ENCODE measurements around the gene ULBP3. TPM values are rescaled to one million over a fixed set of nuclear protein-coding genes. Genes with fewer than 3 reads are reported as not detected.
"Not testable (repeated sequence)": the region's sequence is repeated elsewhere in the genome, so short reads cannot be mapped to it uniquely, and the experiment has no call there.

ULBP3 gene
- total RNA-seq, 1 experiment from 2014 or later: 8.4 TPM

DNA sequence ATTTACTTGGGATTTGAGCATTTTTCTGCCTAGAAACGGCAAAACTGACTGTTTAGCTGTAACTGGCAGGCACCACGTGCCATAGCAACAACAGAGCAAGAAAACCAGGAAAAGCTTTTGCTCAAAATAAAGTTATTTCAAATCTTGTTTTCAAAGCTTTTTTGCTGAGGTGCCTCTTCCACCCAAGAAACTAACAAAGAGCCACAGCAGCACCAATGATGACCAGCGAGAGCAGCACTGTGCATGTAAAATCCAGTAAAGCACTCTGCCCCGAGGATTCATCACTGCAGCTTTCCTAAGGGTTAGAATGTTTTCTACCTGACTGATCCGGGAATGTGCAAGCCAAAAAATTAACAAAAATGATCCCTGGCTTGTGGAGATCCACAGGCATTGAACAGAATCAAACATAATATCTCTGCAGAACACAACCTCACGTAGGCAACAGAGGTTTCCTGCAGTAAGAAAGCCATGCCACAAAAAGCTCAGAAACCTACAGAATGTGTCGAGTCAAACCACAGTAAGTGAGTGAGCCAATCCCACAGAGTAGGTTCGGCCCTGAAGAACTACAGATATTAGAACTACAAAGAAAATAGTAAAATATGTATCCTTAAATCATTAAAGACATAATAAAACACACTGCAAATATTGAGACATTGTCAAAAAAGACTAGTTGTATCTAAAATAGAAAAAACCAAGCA lies 7.4 kb upstream of the ULBP3 start:
- no peak for DNase-seq (ENCODE audit: low spot score)

DNA sequence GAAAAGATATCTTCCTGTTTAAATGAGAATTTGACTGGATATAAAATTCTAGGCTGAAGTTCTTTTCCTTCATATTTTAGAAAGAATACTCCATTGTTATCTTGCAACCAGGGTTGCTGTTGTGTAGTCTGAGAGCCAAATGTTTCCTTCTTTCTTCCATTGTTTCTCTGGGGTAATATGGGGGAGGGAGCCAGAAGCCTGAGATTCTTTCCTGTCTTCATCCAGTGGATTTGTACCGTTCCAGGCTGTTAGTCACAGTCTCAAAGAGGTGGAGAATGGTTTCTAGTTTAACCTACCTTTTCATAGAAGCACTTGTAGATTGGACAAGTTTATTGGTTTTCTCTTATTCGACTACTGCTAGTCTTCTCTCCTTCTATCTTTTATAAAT lies 6.1 kb upstream of the ULBP3 start:
- no peak for DNase-seq (ENCODE audit: low spot score)

DNA sequence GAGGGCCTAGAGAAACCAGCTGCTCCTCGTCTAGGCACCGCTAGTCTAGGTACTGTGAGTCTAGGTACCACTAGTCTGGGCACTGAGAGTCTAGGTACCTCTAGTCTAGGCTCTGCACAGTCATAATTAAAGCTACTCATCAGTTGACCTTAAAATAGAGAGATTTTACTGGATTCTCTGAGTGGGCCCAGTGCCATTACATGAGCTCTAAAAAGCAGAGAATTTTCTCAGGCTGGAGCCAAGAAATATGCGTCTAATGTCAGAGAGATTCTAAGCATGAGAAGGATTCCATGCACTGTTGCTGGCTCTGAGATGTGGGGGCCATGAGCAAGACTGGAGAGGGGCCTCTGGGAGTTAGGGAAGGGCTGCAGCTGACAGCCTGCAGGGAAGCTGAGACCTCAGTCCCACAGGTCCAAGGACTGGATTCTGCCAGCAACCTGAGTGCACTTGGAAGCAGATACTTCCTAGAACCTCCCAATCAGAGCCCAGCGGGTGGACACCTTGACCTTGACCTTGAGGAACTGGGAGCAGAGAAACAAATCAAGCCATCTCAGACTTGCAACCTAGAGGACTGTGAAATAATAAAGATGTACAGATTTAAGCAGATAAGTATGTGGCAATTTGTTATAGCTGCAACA lies 5.6 kb upstream of the ULBP3 start:
- not testable (repeated sequence) for DNase-seq (ENCODE audit: low spot score)

GRCh38 chr6:150072201-150072600 lies 3.3 kb upstream of the ULBP3 start:
- peak; percentile 85 for DNase-seq (ENCODE audit: low spot score)

DNA sequence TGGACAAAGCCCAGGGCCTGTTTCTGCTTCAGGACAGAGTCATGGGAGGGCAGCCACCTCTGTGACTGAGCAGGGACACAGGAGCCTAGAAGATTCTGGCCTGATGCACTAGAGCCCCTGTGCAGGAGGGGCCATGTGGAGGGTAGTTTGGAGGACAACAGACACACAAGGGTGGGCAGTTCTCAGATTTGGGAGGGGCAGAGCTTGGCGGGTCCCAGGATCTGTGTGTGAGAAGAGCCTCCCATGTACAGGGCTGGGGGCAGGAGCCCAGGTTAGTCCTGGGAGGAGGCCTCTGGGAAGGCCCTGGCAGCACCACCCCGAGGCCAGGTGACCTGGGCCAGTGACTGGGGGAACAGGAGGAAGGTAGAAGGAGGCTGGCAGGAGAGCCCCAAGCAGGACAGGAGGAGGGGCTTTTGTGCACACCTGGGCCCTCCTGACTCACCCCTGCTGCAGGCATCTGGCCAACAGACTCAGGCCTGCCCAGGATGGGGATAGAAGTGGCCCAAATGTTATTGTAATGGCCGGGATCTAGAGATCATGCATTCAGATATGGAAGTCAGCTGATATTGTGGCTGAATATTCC lies 1.4 kb upstream of the ULBP3 start:
- no peak for DNase-seq (ENCODE audit: low spot score)

DNA sequence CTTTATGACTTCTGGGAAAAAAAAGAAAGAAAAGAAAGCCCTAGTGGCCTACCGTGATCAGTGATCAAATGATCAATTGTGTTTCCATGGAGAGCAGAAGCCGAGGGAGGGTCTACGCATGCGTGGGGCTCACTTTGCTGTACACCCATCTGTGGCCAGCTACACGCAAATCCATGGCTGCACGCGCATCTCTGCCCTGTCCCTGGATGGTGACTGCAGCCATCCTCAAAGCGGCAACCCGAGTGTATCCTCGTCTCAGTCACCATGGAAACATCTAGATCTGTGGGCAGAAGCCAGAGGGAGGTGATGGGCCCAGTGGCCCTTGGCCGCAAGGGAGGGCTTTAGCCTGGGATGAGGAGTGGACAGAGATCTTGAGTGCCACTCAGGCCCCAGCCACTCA lies 785 bp upstream of the ULBP3 start:
- DNase-seq (ENCODE audit: low spot score): no peak

DNA sequence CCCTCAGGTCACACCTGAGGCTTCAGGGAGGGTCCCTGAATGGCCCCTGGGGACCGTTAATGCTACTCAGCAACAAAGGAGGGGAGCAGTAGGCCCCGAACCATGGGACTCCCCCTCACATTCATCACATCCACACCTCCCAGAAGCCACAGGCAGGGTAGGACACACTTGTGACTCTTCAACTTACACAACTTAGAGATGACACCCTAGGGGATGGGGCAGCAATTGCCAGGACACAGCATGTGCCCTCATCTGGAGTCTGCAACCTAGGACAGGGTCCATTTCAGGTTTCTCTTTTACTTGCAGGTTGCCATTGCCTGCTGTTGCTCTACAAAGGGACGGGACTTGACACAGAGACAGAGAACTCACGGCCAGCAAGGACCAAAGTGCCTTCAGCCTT lies 770 bp downstream of the ULBP3 start:
- DNase-seq (ENCODE audit: low spot score): no peak

DNA sequence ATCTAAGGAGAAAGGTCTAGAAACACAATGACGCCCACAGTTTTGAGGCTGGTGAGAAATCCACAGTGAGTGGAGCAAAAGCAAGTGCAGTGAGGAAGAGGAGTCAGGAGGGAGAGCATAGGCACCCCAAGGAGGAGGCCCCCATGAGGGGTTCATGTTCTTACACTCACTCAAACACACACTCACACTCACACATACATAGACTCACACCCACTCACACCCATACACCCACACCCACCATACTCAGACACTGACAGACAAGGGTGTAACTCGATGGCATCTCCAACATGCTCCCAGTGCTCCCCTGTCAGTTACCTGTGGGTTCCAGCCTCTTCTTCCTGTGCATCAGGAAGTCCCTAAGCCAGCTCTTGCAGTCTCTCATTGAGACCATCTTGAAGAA lies 3.8 kb downstream of the ULBP3 start:
- no peak for DNase-seq (ENCODE audit: low spot score)

DNA sequence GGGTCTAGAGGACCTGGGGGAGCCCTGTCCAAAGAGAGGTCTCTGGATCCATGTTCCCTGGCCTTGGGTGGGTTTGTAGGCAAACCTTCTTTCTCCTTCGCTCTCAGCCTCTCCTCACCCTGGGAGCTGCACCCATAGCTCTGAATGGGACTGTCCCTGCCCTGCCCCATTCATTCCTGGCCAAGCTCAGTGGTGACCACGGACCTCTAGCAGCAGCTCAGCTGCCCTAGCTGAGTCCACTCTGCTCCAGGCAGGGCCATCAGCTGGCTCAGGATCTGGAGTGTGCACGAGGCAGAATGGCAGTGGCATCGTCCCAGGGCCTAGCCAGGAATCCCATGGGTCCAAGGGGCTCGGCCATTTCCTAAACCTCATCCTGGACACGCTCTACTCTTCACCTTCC lies 5.3 kb downstream of the ULBP3 start:
- no peak for DNase-seq (ENCODE audit: low spot score)

DNA sequence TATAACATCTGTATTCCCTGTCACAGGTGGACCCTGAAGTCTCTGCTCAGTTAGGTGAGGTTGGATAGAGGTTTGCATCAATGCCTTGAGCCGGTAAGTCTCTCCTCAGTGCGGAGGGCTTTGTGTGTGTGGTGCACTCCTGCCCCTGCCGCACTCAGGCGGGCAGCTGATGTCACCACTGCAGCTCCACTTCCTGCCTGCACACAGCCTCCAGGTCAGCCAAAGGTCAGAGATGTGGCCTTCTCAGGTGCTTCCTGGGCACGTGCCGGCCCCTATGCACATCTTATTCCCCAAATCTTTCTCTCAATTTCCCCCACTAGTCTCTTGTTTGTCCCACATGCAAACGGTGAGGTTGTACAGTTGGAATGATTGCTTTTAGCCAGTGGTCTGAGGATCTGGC lies 8.9 kb downstream of the ULBP3 start:
- not testable (repeated sequence) for DNase-seq (ENCODE audit: low spot score)

DNA sequence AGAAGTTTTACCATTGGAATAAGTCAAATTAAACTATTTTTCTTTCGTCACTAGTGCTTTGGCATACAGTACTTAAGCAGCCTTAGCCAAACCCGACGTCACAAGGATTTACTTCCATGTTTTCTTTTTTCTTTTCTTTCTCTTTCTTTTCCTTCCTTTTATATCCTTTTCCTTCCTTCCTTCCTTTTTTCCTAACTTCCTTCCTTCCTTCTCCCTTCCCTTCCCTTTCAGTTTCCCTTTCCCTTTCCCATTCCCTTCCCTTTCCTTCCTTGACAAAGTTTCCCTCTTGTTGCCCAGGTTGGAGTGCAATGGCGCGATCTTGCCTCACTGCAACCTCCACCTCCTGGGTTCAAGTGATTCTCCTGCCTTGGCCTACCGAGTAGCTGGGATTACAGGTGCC lies 9.9 kb downstream of the ULBP3 start:
- no peak for DNase-seq (ENCODE audit: low spot score)

DNA sequence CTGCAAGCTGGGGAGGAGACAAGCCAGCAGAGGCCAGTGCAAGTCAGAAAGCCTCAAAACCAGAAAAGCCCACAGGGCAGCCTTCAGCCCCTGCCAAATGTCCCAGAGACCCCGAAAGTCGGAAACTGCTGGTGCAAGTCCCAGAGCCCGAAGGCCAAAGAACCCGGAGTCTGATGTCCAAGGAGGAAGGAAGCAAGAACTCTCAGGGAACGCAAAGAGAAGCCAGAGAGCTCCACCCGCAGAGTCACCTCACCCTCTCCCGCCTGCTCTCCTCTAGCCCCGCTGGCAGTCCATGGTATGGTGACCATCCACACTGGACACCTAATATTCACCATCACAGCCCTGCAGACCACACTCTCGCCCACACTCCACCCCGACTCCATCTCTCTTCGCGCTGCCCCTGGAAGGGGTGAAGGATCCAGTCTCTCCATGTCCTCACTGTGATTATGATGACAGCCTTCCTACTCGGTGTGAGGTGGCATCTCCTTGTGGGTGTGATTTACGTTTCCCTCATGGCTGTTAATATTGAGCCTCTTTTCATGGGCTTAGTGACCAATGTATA lies 10.6 kb downstream of the ULBP3 start:
- DNase-seq (ENCODE audit: low spot score): no peak

GRCh38 chr6:150057501-150057951 lies 11.4 kb downstream of the ULBP3 start:
- DNase-seq (ENCODE audit: low spot score): no peak

DNA sequence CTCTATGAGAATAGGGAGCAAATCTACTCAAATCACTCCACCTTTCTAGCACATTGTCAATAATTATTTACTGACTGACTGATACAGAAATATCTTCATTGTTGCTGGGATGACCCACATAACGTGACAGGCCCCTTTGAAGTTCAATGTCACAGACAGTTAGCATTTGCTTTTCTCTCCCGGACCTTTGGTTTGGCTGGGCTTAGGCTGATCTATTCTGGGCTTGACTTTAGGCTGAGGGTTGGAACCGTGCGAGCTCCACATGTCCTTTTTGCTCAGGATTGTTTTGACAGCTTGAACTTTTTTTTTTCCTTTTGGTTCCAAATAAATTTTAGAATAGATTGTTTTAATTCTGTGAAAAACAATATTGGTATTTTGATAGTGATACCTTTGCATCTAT lies 12.0 kb downstream of the ULBP3 start:
- DNase-seq (ENCODE audit: low spot score): no peak

GRCh38 chr6:150056156-150056555 lies 12.8 kb downstream of the ULBP3 start:
- no peak for DNase-seq (ENCODE audit: low spot score)

DNA sequence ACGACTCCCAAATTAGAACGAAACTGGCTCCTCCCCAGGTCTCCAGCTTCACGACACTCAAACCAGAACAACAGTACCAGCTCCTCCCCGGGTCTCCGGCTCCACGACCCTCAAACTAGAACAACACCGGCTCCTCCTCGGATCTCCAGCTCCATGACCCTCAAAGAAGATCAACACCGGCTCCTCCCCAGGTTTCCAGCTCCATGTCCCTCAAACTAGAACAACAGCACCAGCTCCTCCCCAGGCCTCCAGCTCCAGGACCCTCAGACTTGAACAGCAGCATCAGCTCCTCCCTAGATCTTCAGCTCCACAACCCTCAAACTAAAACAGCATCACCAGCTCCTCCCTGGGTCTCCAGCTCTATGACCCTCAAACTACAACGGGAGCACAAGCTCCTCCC lies 13.8 kb downstream of the ULBP3 start:
- no peak for DNase-seq (ENCODE audit: low spot score)

DNA sequence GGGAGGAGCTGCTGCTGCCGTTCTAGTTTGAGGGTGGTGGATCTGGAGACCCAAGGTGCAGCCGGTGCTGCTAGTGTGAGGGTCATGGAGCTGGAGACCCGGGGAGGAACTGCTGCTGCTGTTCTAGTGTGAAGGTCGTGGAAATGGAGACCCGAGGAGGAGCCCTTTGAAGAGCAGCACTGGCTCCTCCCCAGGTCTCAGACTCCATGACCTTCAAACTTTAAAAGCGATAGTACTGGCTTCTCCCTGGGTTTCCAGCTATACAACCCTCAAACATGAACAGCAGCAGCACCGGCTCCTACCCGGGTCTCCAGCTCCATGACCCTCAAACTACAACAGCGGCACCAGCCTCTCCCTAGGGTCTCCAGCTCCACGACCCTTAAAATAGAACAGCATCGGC lies 15.5 kb downstream of the ULBP3 start:
- no peak for DNase-seq (ENCODE audit: low spot score)

- no peak for DNase-seq (ENCODE audit: low spot score)
Measured at GRCh38 chr6:150050846-150051245, 18.1 kb downstream of the ULBP3 start.

DNA sequence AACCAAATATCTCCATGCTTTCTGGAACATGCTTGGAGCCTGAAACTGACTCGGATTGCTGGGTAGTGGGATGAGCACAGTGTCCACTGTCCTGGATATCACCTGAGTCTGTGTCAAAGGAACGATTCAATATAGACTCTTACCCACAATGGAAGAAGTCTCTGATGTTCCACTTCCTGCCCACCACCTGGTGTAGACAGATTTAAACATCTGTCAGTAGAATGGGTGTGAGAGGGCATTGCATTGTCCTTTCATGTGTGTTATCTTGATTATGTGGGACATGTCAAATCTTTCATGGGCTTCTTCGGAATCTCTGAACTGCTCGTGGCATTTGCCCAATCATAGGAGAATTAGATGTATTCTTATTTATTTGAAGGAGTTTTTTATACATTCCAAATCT lies 20.8 kb downstream of the ULBP3 start:
- no peak for DNase-seq (ENCODE audit: low spot score)

GRCh38 chr6:150046943-150047342 lies 22.0 kb downstream of the ULBP3 start:
- no peak for DNase-seq (ENCODE audit: low spot score)

GRCh38 chr6:150044621-150045145 lies 24.2 kb downstream of the ULBP3 start:
- no peak for DNase-seq (ENCODE audit: low spot score)
